Prostate gland (tissue), 2 donors: ENCODE results near the gene LANCL1.

Source experiments
- POLR2A ChIP-seq: fragments of 450-650 bp; IDR thresholded peaks from one replicate; pipeline ENCODE4 v1.6.1; 2016; ENCODE audit warnings: antibody characterized with exemption, mild to moderate bottlenecking
- TF ChIP-seq, protein P1 (sequence below), 4 experiments: fragments of 200-600 bp in 2 of 4; fragments of 450-650 bp in 2 of 4; sonication (generic) in 2 of 4; IDR thresholded peaks; 1 replicate in 3 of 4; 2 replicates in 1 of 4; pipeline ENCODE4 v1.5.1; 2016 to 2019; ENCODE audit warnings: antibody characterized with exemption in 4 of 4, mild to moderate bottlenecking in 2 of 4, moderate library complexity in 2 of 4

GRCh38 chr2:210480079-210480478, 3.5 kb upstream of the LANCL1 start:
- TF ChIP-seq, protein P1, sequence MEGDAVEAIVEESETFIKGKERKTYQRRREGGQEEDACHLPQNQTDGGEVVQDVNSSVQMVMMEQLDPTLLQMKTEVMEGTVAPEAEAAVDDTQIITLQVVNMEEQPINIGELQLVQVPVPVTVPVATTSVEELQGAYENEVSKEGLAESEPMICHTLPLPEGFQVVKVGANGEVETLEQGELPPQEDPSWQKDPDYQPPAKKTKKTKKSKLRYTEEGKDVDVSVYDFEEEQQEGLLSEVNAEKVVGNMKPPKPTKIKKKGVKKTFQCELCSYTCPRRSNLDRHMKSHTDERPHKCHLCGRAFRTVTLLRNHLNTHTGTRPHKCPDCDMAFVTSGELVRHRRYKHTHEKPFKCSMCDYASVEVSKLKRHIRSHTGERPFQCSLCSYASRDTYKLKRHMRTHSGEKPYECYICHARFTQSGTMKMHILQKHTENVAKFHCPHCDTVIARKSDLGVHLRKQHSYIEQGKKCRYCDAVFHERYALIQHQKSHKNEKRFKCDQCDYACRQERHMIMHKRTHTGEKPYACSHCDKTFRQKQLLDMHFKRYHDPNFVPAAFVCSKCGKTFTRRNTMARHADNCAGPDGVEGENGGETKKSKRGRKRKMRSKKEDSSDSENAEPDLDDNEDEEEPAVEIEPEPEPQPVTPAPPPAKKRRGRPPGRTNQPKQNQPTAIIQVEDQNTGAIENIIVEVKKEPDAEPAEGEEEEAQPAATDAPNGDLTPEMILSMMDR (IDR thresholded peaks at IDR 0.05) = no peak
- no peak for TF ChIP-seq POLR2A
